WTC11 (cell line): ENCODE data around the gene CEP126.
"Not testable (repeated sequence)": the region's sequence is repeated elsewhere in the genome, so short reads cannot be mapped to it uniquely, and the experiment has no call there.

Source experiments
- CREB1 ChIP-seq: sonication (generic); formaldehyde crosslinking; IDR thresholded peaks from 2 replicates; pipeline ENCODE4 v1.8.0; 2023; ENCODE audit warnings: mild to moderate bottlenecking, missing genetic modification reagents
- CTCF ChIP-seq: fragments of 200-600 bp; IDR thresholded peaks from 2 replicates; pipeline ENCODE4 v1.8.0; 2022; ENCODE audit warnings: antibody characterized with exemption
- E2F1 ChIP-seq: sonication (generic); formaldehyde crosslinking; IDR thresholded peaks from 2 replicates; pipeline ENCODE4 v1.8.0; 2022; ENCODE audit warnings: mild to moderate bottlenecking, missing genetic modification reagents
- E2F4 ChIP-seq: sonication (generic); formaldehyde crosslinking; IDR thresholded peaks from 2 replicates; pipeline ENCODE4 v1.8.1; 2022; ENCODE audit warnings: low read depth, mild to moderate bottlenecking, moderate library complexity, missing genetic modification reagents, borderline replicate concordance
- ELF4 ChIP-seq: sonication (generic); formaldehyde crosslinking; IDR thresholded peaks from 2 replicates; pipeline ENCODE4 v1.8.1; 2022; ENCODE audit warnings: low read depth, mild to moderate bottlenecking, moderate library complexity, missing genetic modification reagents
- FOXJ3 ChIP-seq: sonication (generic); formaldehyde crosslinking; IDR thresholded peaks from 2 replicates; pipeline ENCODE4 v1.9.0; 2021; ENCODE audit warnings: missing genetic modification reagents, mild to moderate bottlenecking, borderline replicate concordance
- IRF2 ChIP-seq: sonication (generic); formaldehyde crosslinking; IDR thresholded peaks from 2 replicates; pipeline ENCODE4 v1.8.0; 2022; ENCODE audit warnings: low read depth, missing genetic modification reagents, borderline replicate concordance
- JUN ChIP-seq: sonication (generic); formaldehyde crosslinking; IDR thresholded peaks from 2 replicates; pipeline ENCODE4 v1.8.0; 2023; ENCODE audit warnings: mild to moderate bottlenecking, missing genetic modification reagents
- NR3C1 ChIP-seq: sonication (generic); formaldehyde crosslinking; conservative IDR thresholded peaks from 2 replicates; pipeline ENCODE4 v1.8.1; 2023; ENCODE audit warnings: low read depth, mild to moderate bottlenecking, missing genetic modification reagents
- SMAD4 ChIP-seq: sonication (generic); formaldehyde crosslinking; IDR thresholded peaks from 2 replicates; pipeline ENCODE4 v1.8.0; 2022; ENCODE audit warnings: mild to moderate bottlenecking, missing genetic modification reagents
- ZMAT4 ChIP-seq: fragments of 250-450 bp; sonication (Bioruptor Pico); IDR thresholded peaks from 2 replicates; pipeline ENCODE4 v1.9.0; 2021; ENCODE audit warnings: mild to moderate bottlenecking
- ZNF396 ChIP-seq: fragments of 250-450 bp; sonication (Bioruptor Pico); IDR thresholded peaks from 2 replicates; pipeline ENCODE4 v1.8.0; 2021; ENCODE audit warnings: mild to moderate bottlenecking, moderate library complexity, borderline replicate concordance
- ZNF671 ChIP-seq: fragments of 250-450 bp; sonication (Bioruptor Pico); IDR thresholded peaks from 2 replicates; pipeline ENCODE4 v1.8.0; 2021; ENCODE audit warnings: mild to moderate bottlenecking

GRCh38 chr11:101964200-101964599 is 49.4 kb downstream of the CEP126 start:
- TF ChIP-seq ZNF671 (CRISPR knock-in tag); NR3C1 (CRISPR knock-in tag); FOXJ3 (CRISPR knock-in tag); CTCF; JUN (CRISPR knock-in tag); ZMAT4 (CRISPR knock-in tag); CREB1 (CRISPR knock-in tag); SMAD4 (CRISPR knock-in tag); IRF2 (CRISPR knock-in tag); ZNF396 (CRISPR knock-in tag); E2F1 (CRISPR knock-in tag); E2F4 (CRISPR knock-in tag); ELF4 (CRISPR knock-in tag): not testable (repeated sequence)
